A673 (cell line): ENCODE results near the gene UQCC2. TPM values are rescaled to one million over a fixed set of nuclear protein-coding genes. Genes with fewer than 3 reads are reported as not detected.

Experiments used
- BruUV-seq: library from RNA; stranded (reverse); fragments of 400-500 nt; replicated peaks from 2 replicates; lab custom pipeline; 2021; lab: Mats Ljungman, UMichigan
- CTCF ChIA-PET: fragments of 300-600 bp; sonication (Branson Sonifier 250); formaldehyde crosslinking; loops from one replicate; lab custom pipeline; 2022; ENCODE audit warnings: antibody characterized with exemption; lab: Charles Lee
- POLR2A ChIA-PET: fragments of 300-600 bp; sonication (Branson Sonifier 250); formaldehyde crosslinking; loops from one replicate; lab custom pipeline; 2022; ENCODE audit warnings: antibody characterized with exemption; ENCODE audit not compliant: low non-redundant PET; lab: Charles Lee
- DNase-seq: peaks from one replicate; pipeline ENCODE4 v3.0.0-alpha.2; 2015; ENCODE audit warnings: low spot score
- H3K27ac ChIP-seq: fragments of 200-600 bp; sonication (generic); 2 replicates; pipeline ENCODE4 v1.5.1; 2016; ENCODE audit warnings: mixed run types, low read depth, mild to moderate bottlenecking, mixed read lengths, antibody characterized with exemption, low read length; ENCODE audit not compliant: poor library complexity, severe bottlenecking
- H3K27me3 ChIP-seq: fragments of 200-600 bp; sonication (generic); replicated peaks from 2 replicates; pipeline ENCODE4 v1.6.1; 2017; ENCODE audit warnings: mixed run types, low read depth, mild to moderate bottlenecking, mixed read lengths, antibody characterized with exemption, low read length; ENCODE audit not compliant: insufficient read depth, poor library complexity
- H3K36me3 ChIP-seq: fragments of 200-600 bp; sonication (generic); 2 replicates; pipeline ENCODE4 v1.6.1; 2016; ENCODE audit warnings: mixed run types, mild to moderate bottlenecking, mixed read lengths, antibody characterized with exemption, low read length; ENCODE audit not compliant: insufficient read depth, poor library complexity, severe bottlenecking
- H3K4me1 ChIP-seq: fragments of 200-600 bp; sonication (generic); 2 replicates; pipeline ENCODE4 v1.6.1; 2017; ENCODE audit warnings: mixed run types, mild to moderate bottlenecking, mixed read lengths, antibody characterized with exemption, low read length; ENCODE audit not compliant: insufficient read depth, poor library complexity, severe bottlenecking
- H3K4me3 ChIP-seq: fragments of 200-600 bp; sonication (generic); 2 replicates; pipeline ENCODE4 v1.5.1; 2016; ENCODE audit warnings: low read depth, mixed run types, mild to moderate bottlenecking, mixed read lengths, low read length; ENCODE audit not compliant: poor library complexity, severe bottlenecking
- H3K9me3 ChIP-seq: fragments of 200-600 bp; sonication (generic); 2 replicates; pipeline ENCODE4 v1.6.1; 2016; ENCODE audit warnings: mixed run types, low read depth, mild to moderate bottlenecking, mixed read lengths, antibody characterized with exemption, low read length; ENCODE audit not compliant: poor library complexity, severe bottlenecking
- CTCF ChIP-seq: fragments of 300-800, 200-600 bp; sonication (generic); conservative IDR thresholded peaks from 2 replicates; pipeline ENCODE4 v1.5.1; 2017; ENCODE audit warnings: low read depth, mild to moderate bottlenecking, antibody characterized with exemption, low read length, moderate library complexity, mixed read lengths
- EZH2 ChIP-seq: fragments of 200-600 bp; sonication (generic); IDR thresholded peaks from 2 replicates; pipeline ENCODE4 v1.6.1; 2017; ENCODE audit warnings: borderline replicate concordance, low read depth, mild to moderate bottlenecking, mixed read lengths, antibody characterized with exemption, low read length; ENCODE audit not compliant: poor library complexity, severe bottlenecking
- intact Hi-C: fragments of 100-400 bp; cut with micrococcal nuclease; formaldehyde crosslinking; loops from one replicate; pipeline ENCODE4 v1.10.0; 2022; ENCODE audit not compliant: unreplicated experiment
- total RNA-seq: library from RNA; stranded (reverse); gene quantifications from 2 replicates; pipeline ENCODE4 v1.2.3, GENCODE V29; 2021

Gene UQCC2
- total RNA-seq, 1 experiment from 2014 or later, result 124 TPM

DNA sequence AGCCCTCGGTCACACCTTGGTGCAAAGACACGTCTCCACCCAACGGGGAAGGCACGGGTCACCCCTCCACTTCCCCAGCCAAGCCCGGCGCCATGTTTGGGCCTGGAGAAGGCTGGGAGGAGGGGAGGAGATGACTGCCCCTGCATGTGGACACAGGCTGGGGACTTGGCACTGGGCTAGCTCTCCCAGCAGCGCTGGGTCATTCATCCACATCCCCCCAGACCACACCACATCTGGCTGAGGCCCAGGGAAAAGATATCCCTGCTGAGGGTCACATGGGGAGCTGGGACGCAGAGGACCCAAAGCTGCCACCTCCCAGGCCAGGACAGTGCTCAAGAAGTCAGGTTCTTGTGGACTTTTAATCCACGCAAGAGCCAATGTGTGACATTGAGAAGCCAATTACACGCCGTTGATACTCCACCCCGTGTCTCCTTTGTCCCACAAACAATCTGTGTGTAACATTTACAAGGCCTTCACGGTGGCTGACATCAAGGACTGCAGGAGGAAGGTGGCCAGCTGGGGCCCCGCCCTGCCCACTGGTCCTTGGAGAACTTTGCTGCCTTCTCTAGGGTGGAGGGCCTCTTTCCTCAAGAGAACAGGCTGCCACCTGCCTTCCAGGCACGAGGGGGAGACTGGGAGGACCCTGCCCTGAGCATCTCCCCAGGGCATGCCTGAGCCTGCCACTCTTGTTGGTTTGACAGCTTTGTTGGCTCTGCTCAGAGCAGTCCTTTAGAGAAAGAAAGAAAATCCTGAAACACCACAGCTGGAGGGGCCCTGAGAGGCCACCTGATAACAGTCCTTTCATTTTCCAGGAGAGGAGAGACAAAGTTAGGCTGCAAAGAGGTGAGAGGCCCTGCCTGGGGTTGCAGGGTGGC is 40.5 kb upstream of the UQCC2 start:
- H3K4me3 ChIP-seq, result no peak overlapping the region
- H3K27ac ChIP-seq, result no peak overlapping the region
- BruUV-seq, result no TSS peak
- H3K4me1 ChIP-seq, result peaks cover 17% of the 10 kb centered on the region
- ChIA-PET CTCF (interaction anchor here (0.5 kb wide), 1 partner anchor 101 kb away, joined by 3 read pairs; no protein-coding TSS in a partner anchor), POLR2A (no interaction called here)
- no peaks in the 10 kb centered on the region for H3K36me3 ChIP-seq
- H3K27me3 ChIP-seq, result no peaks in the 10 kb centered on the region
- intact Hi-C loops, result no loop called here
- H3K9me3 ChIP-seq, result no peaks in the 10 kb centered on the region
- no peak for DNase-seq
- TF ChIP-seq EZH2, result no peak
- no peak for TF ChIP-seq CTCF

DNA sequence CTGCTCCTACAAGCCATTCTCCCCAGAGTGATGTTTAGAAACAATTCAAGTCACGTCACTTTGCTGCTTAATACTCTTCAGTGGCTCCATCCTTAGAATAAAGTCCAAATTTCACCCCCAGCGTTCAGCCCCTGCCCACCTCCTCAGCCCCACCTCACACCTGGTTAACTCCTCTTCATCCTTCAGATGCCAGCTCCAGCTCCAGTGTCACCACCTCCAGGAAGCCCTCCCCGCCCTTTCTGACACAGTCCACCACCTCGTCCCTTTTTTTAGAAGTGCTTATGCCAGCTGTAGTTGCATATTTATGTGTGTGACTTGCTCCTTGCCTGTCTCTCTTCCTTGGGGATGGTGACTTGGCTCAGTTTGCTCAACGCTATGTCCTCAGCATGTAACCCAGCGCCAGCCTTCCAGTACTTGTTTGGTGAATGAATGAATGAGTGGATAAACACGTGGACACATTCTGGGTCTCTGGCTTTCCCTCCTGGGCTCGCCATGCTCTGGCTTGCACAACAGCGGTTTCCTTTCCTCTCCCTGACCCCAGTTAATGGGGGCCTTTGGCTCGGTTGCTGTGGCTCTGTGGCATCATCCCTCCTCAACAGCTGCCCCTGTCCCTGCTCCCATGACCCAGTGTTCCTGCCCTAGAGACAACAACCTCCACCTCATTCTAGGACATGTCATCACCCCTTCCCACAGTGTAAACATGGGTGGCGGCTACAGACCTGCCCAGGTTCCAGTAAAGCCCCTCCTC is 38.9 kb upstream of the UQCC2 start:
- Histone ChIP-seq H3K27ac (no peak overlapping the region), H3K27me3 (no peaks in the 10 kb centered on the region), H3K9me3 (no peaks in the 10 kb centered on the region), H3K4me3 (no peak overlapping the region), H3K4me1 (peaks cover 23% of the 10 kb centered on the region), H3K36me3 (no peaks in the 10 kb centered on the region)
- no TSS peak for BruUV-seq
- TF ChIP-seq CTCF (no peak), EZH2 (no peak)
- intact Hi-C loops, result no loop called here
- ChIA-PET CTCF (no interaction called here), POLR2A (no interaction called here)
- no peak for DNase-seq

- Histone ChIP-seq H3K4me3 (no peak overlapping the region), H3K9me3 (no peaks in the 10 kb centered on the region), H3K27ac (no peak overlapping the region), H3K36me3 (no peaks in the 10 kb centered on the region), H3K27me3 (no peaks in the 10 kb centered on the region), H3K4me1 (peaks cover 27% of the 10 kb centered on the region)
- DNase-seq, result no peak
- no TSS peak for BruUV-seq
- POLR2A ChIA-PET, result no interaction called here
- TF ChIP-seq CTCF, result no peak
- intact Hi-C loops, result loop anchor here (10.0 kb wide), 1 partner anchor 305 kb away; no protein-coding TSS in a partner anchor
- CTCF ChIA-PET, result interaction anchor here (0.6 kb wide), 1 partner anchor 234 kb away, joined by 5 read pairs; no protein-coding TSS in a partner anchor
These were observed 37.9 kb upstream of the UQCC2 start for GRCh38 chr6:33749401-33749800.
